H9 (cell line): Measurements from ENCODE around the gene KRTAP9-1. TPM values are rescaled to one million over a fixed set of nuclear protein-coding genes. Genes with fewer than 3 reads are reported as not detected.

ENCODE experiments used
- DNase-seq: peaks from one replicate; pipeline ENCODE4 v3.0.0-alpha.2; 2017
- H2AFZ ChIP-seq: one replicate; pipeline ENCODE4 v1.6.1; 2013; ENCODE audit warnings: mild to moderate bottlenecking, low read length, control low read depth, moderate library complexity
- H2AK5ac ChIP-seq: 2 replicates; pipeline ENCODE4 v1.6.1; 2013; ENCODE audit warnings: low read length, control low read depth, mixed read lengths; ENCODE audit not compliant: insufficient read length
- H2BK120ac ChIP-seq: one replicate; pipeline ENCODE4 v1.6.1; 2013; ENCODE audit warnings: low read depth, mild to moderate bottlenecking, low read length, control low read depth, inconsistent platforms; ENCODE audit not compliant: poor library complexity, severe bottlenecking
- H2BK12ac ChIP-seq: 2 replicates; pipeline ENCODE4 v1.6.1; 2013; ENCODE audit warnings: low read length, control low read depth, mixed read lengths, low read depth; ENCODE audit not compliant: insufficient read length
- H2BK15ac ChIP-seq: 2 replicates; pipeline ENCODE4 v1.6.1; 2013; ENCODE audit warnings: low read depth, low read length, control low read depth
- H2BK20ac ChIP-seq: one replicate; pipeline ENCODE4 v1.6.1; 2013; ENCODE audit warnings: low read depth, mild to moderate bottlenecking, low read length, control low read depth, inconsistent platforms; ENCODE audit not compliant: poor library complexity, severe bottlenecking
- H2BK5ac ChIP-seq: 2 replicates; pipeline ENCODE4 v1.6.1; 2013; ENCODE audit warnings: low read length, control low read depth, mixed read lengths; ENCODE audit not compliant: insufficient read length
- H3K14ac ChIP-seq: 2 replicates; pipeline ENCODE4 v1.6.1; 2013; ENCODE audit warnings: low read length, control low read depth; ENCODE audit not compliant: insufficient read depth
- H3K18ac ChIP-seq: 2 replicates; pipeline ENCODE4 v1.6.1; 2013; ENCODE audit warnings: low read depth, mild to moderate bottlenecking, mixed read lengths, low read length, control low read depth; ENCODE audit not compliant: insufficient read length
- H3K23ac ChIP-seq: 2 replicates; pipeline ENCODE4 v1.6.1; 2013; ENCODE audit warnings: low read length, control low read depth, mixed read lengths, low read depth; ENCODE audit not compliant: insufficient read length
- H3K23me2 ChIP-seq: 2 replicates; pipeline ENCODE4 v1.6.1; 2013; ENCODE audit warnings: low read depth, mild to moderate bottlenecking, mixed read lengths, low read length, control low read depth; ENCODE audit not compliant: insufficient read length, poor library complexity, severe bottlenecking
- H3K27ac ChIP-seq: 2 replicates; pipeline ENCODE4 v1.5.1; 2013; ENCODE audit warnings: low read length, control low read depth, mixed read lengths, low read depth; ENCODE audit not compliant: insufficient read length
- H3K27me3 ChIP-seq: 2 replicates; pipeline ENCODE4 v1.6.1; 2013; ENCODE audit warnings: low read length, control low read depth, inconsistent platforms; ENCODE audit not compliant: insufficient read depth
- H3K4ac ChIP-seq: 2 replicates; pipeline ENCODE4 v1.6.1; 2013; ENCODE audit warnings: low read depth, mild to moderate bottlenecking, control low read depth, inconsistent platforms, low read length, moderate library complexity
- H3K4me1 ChIP-seq: 2 replicates; pipeline ENCODE4 v1.6.1; 2013; ENCODE audit warnings: low read length, control low read depth, inconsistent platforms; ENCODE audit not compliant: insufficient read depth
- H3K4me2 ChIP-seq: 2 replicates; pipeline ENCODE4 v1.6.1; 2013; ENCODE audit warnings: low read length, control low read depth, mixed read lengths; ENCODE audit not compliant: insufficient read length, insufficient read depth
- H3K56ac ChIP-seq: 2 replicates; pipeline ENCODE4 v1.6.1; 2013; ENCODE audit warnings: low read depth, mild to moderate bottlenecking, mixed read lengths, low read length, control low read depth; ENCODE audit not compliant: insufficient read length
- H3K79me1 ChIP-seq: 2 replicates; pipeline ENCODE4 v1.6.1; 2013; ENCODE audit warnings: low read depth, mild to moderate bottlenecking, moderate library complexity, low read length, control low read depth, inconsistent platforms; ENCODE audit not compliant: insufficient read depth, poor library complexity, severe bottlenecking
- H3K79me2 ChIP-seq: 2 replicates; pipeline ENCODE4 v1.6.1; 2013; ENCODE audit warnings: low read length, control low read depth, inconsistent platforms; ENCODE audit not compliant: insufficient read depth
- H3K9ac ChIP-seq: 2 replicates; pipeline ENCODE4 v1.6.1; 2013; ENCODE audit warnings: low read length, control low read depth, mixed read lengths; ENCODE audit not compliant: insufficient read length; ENCODE audit errors: extremely low read depth
- H3K9me3 ChIP-seq: one replicate; pipeline ENCODE4 v1.6.1; 2013; ENCODE audit warnings: low read depth, low read length, inconsistent platforms; ENCODE audit not compliant: control insufficient read depth
- H3T11ph ChIP-seq: one replicate; pipeline ENCODE4 v1.6.1; 2013; ENCODE audit warnings: mild to moderate bottlenecking, low read length, control low read depth, inconsistent platforms
- H4K20me1 ChIP-seq: one replicate; pipeline ENCODE4 v1.6.1; 2013; ENCODE audit not compliant: control insufficient read depth, insufficient read length, insufficient read depth
- H4K5ac ChIP-seq: 2 replicates; pipeline ENCODE4 v1.6.1; 2013; ENCODE audit warnings: low read depth, mild to moderate bottlenecking, mixed read lengths, low read length, control low read depth; ENCODE audit not compliant: insufficient read length
- H4K8ac ChIP-seq: replicated peaks from 2 replicates; pipeline ENCODE4 v1.6.1; 2013; ENCODE audit warnings: low read length, control low read depth, mixed read lengths, low read depth; ENCODE audit not compliant: insufficient read length
- H4K91ac ChIP-seq: 2 replicates; pipeline ENCODE4 v1.6.1; 2013; ENCODE audit warnings: low read depth, mild to moderate bottlenecking, moderate library complexity, mixed read lengths, low read length, control low read depth; ENCODE audit not compliant: insufficient read length
- H3K27ac Mint-ChIP-seq, 3 experiments: 2 replicates in 2 of 3; 3 replicates in 1 of 3; pipeline ENCODE4 v1.8.0; 2020 to 2021; ENCODE audit warnings: mixed read lengths in 3 of 3, mild to moderate bottlenecking in 1 of 3, moderate library complexity in 1 of 3
- H3K27me3 Mint-ChIP-seq: 2 replicates; pipeline ENCODE4 v1.8.0; 2021; ENCODE audit warnings: low read depth, mild to moderate bottlenecking, moderate library complexity, mixed read lengths
- H3K36me3 Mint-ChIP-seq, 3 experiments: 2 replicates in 2 of 3; 3 replicates in 1 of 3; pipeline ENCODE4 v1.8.0; 2020 to 2021; ENCODE audit warnings: low read depth in 3 of 3, mixed read lengths in 3 of 3; ENCODE audit not compliant: insufficient read depth in 1 of 3
- H3K4me1 Mint-ChIP-seq, 2 experiments: 2 replicates each; pipeline ENCODE4 v1.8.0; 2020; ENCODE audit warnings: mixed read lengths in 2 of 2
- H3K4me3 Mint-ChIP-seq, 2 experiments: 2 replicates in 1 of 2; 3 replicates in 1 of 2; pipeline ENCODE4 v1.8.0; 2020 to 2021; ENCODE audit warnings: mild to moderate bottlenecking in 2 of 2, mixed read lengths in 2 of 2, moderate library complexity in 1 of 2
- H3K9me3 Mint-ChIP-seq, 2 experiments: 2 replicates in 1 of 2; 3 replicates in 1 of 2; pipeline ENCODE4 v1.8.0; 2020; ENCODE audit warnings: mild to moderate bottlenecking in 2 of 2, mixed read lengths in 2 of 2, moderate library complexity in 1 of 2
- WGBS: extraction: QIAGEN DNeasy Blood & Tissue Kit; methylation state at CpG from one replicate; pipeline ENCODE4 v1.1.7; 2013; ENCODE audit warnings: missing lambda C conversion rate, low lambda C conversion rate, mixed read lengths; ENCODE audit not compliant: insufficient read length; ENCODE audit errors: extremely low coverage; 5-methylcytosine and 5-hydroxymethylcytosine counted together
- total RNA-seq: library from RNA; stranded (reverse); gene quantifications from 2 replicates; pipeline ENCODE4 v1.2.1, GENCODE V29; 2021
- TF ChIP-seq, protein P1 (sequence below): fragments of 200-600 bp; sonication (generic); conservative IDR thresholded peaks from 3 replicates; pipeline ENCODE4 v1.8.0; 2021; ENCODE audit warnings: antibody characterized with exemption, mild to moderate bottlenecking

The KRTAP9-1 gene
- total RNA-seq, 1 experiment from 2014 or later, result not detected

DNA sequence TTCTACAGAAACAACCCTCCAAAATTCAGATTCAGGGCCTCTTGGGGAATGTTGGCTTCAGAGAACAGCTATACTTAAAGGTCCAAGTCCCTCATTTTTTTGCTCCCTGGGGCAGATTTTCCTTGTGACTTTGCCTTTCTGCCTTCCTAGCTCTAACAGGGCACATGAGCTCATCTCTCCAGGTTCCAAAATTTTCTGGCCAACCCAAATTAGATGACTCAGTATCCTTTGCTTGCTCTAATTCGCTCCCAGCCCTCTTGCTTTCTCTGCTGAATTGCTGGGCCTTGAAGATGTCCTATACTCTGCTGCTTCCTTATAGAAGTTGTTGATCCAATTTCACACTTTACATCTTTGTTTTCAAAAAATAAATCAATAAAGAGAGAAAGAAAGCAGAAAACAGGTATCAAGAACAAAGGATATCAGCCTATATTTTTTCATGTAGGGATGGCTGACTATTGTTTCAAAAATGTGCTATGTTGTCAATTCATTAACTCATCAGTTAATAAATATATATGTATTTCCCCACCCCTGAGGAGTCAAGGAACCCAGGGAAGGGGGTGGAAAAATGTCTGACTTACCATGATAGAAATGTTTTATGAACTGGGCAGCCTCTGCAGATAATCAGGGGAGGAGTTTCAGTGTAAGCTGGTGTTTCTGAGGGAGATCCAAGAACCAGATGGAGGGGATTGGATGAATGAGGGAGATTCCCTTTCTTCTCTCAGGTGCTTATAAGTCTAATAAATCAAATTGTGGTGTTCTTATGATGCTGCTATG is 10.7 kb upstream of the KRTAP9-1 start:
- Histone ChIP-seq H3K14ac (no peak overlapping the region), H2BK15ac (no peak overlapping the region), H2BK20ac (no peak overlapping the region), H2AFZ (no peak overlapping the region), H4K91ac (no peak overlapping the region), H3K27ac (no peak overlapping the region), H2BK5ac (no peak overlapping the region), H3K4me1 (no peaks in the 10 kb centered on the region), H2BK120ac (no peak overlapping the region), H4K5ac (no peak overlapping the region), H2AK5ac (no peak overlapping the region), H3K4ac (no peak overlapping the region), H2BK12ac (no peak overlapping the region), H3T11ph (no peak overlapping the region), H3K9me3 (no peaks in the 10 kb centered on the region), H3K18ac (no peak overlapping the region), H3K27me3 (no peaks in the 10 kb centered on the region), H3K79me1 (no peaks in the 10 kb centered on the region), H4K8ac (no peak overlapping the region), H3K4me2 (no peak overlapping the region), H3K9ac (no peak overlapping the region), H4K20me1 (no peaks in the 10 kb centered on the region), H3K56ac (no peak overlapping the region), H3K23me2 (no peaks in the 10 kb centered on the region), H3K23ac (no peak overlapping the region), H3K79me2 (no peaks in the 10 kb centered on the region)
- Mint-ChIP-seq H3K27me3 (no peaks in the 10 kb centered on the region; the same call in 1 of the 2 replicates), H3K4me1 (0 out of 4 replicates have a peak, but pooled peaks cover 0 to 3% of the 10 kb centered on the region in 2 experiments), H3K9me3 (no peaks in the 10 kb centered on the region; a peak in 2 of 5 replicates), H3K36me3 (no peaks in the 10 kb centered on the region), H3K4me3 (no peak overlapping the region), H3K27ac (no peak overlapping the region; a peak in 1 of 7 replicates)
- TF ChIP-seq, protein P1, sequence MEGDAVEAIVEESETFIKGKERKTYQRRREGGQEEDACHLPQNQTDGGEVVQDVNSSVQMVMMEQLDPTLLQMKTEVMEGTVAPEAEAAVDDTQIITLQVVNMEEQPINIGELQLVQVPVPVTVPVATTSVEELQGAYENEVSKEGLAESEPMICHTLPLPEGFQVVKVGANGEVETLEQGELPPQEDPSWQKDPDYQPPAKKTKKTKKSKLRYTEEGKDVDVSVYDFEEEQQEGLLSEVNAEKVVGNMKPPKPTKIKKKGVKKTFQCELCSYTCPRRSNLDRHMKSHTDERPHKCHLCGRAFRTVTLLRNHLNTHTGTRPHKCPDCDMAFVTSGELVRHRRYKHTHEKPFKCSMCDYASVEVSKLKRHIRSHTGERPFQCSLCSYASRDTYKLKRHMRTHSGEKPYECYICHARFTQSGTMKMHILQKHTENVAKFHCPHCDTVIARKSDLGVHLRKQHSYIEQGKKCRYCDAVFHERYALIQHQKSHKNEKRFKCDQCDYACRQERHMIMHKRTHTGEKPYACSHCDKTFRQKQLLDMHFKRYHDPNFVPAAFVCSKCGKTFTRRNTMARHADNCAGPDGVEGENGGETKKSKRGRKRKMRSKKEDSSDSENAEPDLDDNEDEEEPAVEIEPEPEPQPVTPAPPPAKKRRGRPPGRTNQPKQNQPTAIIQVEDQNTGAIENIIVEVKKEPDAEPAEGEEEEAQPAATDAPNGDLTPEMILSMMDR, result no peak
- no CpG with 5 or more reads among the region's 1 CpG for WGBS
- no peak for DNase-seq
